ENCODE data around the gene CELSR3. TPM values are rescaled to one million over a fixed set of nuclear protein-coding genes. Genes with fewer than 3 reads are reported as not detected.
A peak's percentile ranks its signal among the peaks of the same experiment; 100 is the strongest.

Gene CELSR3
- polyA plus RNA-seq, 4 donors: 0.27 to 2.8 (median 1.1) TPM

GRCh38 chr3:48630833-48631232 lies 31.9 kb downstream of the CELSR3 start:
- H3K36me3 ChIP-seq (ENCODE audit: control insufficient read depth in 3 of 3, insufficient read depth in 2 of 3, low read depth in 1 of 3, low read length in 3 of 3): peaks cover 0 to 76% (median 6%) of the 10 kb centered on the region in 3 donors
- H3K27me3 ChIP-seq (ENCODE audit: control insufficient read depth in 3 of 3, insufficient read depth in 3 of 3, low read length in 3 of 3): no peaks in the 10 kb centered on the region
- H3K4me3 ChIP-seq (ENCODE audit: low read depth in 1 of 3, low read length in 3 of 3): no peak overlapping the region
- FAIRE-seq (no peak), DNase-seq (no peak)
- H3K9me3 ChIP-seq (ENCODE audit: control insufficient read depth in 2 of 2, insufficient read depth in 1 of 2, low read depth in 1 of 2, low read length in 1 of 2): no peaks in the 10 kb centered on the region
- peaks cover 0 to 12% (median 0%) of the 10 kb centered on the region in 3 donors for H3K4me1 ChIP-seq (ENCODE audit: control insufficient read depth in 3 of 3, insufficient read depth in 2 of 3, low read depth in 1 of 3, low read length in 2 of 3)
- WGBS, 3 donors: 92 to 97% (median 94%) methylated on average over 12 of the region's 12 CpGs
- no peak overlapping the region for H3K27ac ChIP-seq (ENCODE audit: low read depth in 1 of 3, low read length in 2 of 3)

GRCh38 chr3:48630407-48630806 lies 32.3 kb downstream of the CELSR3 start:
- DNase-seq (no peak), FAIRE-seq (no peak)
- Histone ChIP-seq H3K27me3 (ENCODE audit: control insufficient read depth in 3 of 3, insufficient read depth in 3 of 3, low read length in 3 of 3) (no peaks in the 10 kb centered on the region), H3K9me3 (ENCODE audit: control insufficient read depth in 2 of 2, insufficient read depth in 1 of 2, low read depth in 1 of 2, low read length in 1 of 2) (no peaks in the 10 kb centered on the region), H3K36me3 (ENCODE audit: control insufficient read depth in 3 of 3, insufficient read depth in 2 of 3, low read depth in 1 of 3, low read length in 3 of 3) (peaks cover 0 to 80% (median 6%) of the 10 kb centered on the region in 3 donors), H3K27ac (ENCODE audit: low read depth in 1 of 3, low read length in 2 of 3) (no peak overlapping the region), H3K4me1 (ENCODE audit: control insufficient read depth in 3 of 3, insufficient read depth in 2 of 3, low read depth in 1 of 3, low read length in 2 of 3) (peaks cover 0 to 12% (median 0%) of the 10 kb centered on the region in 3 donors), H3K4me3 (ENCODE audit: low read depth in 1 of 3, low read length in 3 of 3) (no peak overlapping the region)
- WGBS, 3 donors: 95 to 97% (median 96%) methylated on average over 7 to 8 of the region's 8 CpGs

- H3K4me1 ChIP-seq (ENCODE audit: control insufficient read depth in 3 of 3, insufficient read depth in 2 of 3, low read depth in 1 of 3, low read length in 2 of 3): peaks cover 0 to 12% (median 0%) of the 10 kb centered on the region in 3 donors
- FAIRE-seq: no peak
- no peak overlapping the region for H3K27ac ChIP-seq (ENCODE audit: low read depth in 1 of 3, low read length in 2 of 3)
- H3K4me3 ChIP-seq (ENCODE audit: low read depth in 1 of 3, low read length in 3 of 3): no peak overlapping the region
- 97 to 99% (median 98%) methylated on average over 8 to 12 of the region's 12 CpGs for WGBS, 3 donors
- H3K36me3 ChIP-seq (ENCODE audit: control insufficient read depth in 3 of 3, insufficient read depth in 2 of 3, low read depth in 1 of 3, low read length in 3 of 3): peaks cover 0 to 85% (median 6%) of the 10 kb centered on the region in 3 donors
- no peaks in the 10 kb centered on the region for H3K9me3 ChIP-seq (ENCODE audit: control insufficient read depth in 2 of 2, insufficient read depth in 1 of 2, low read depth in 1 of 2, low read length in 1 of 2)
- H3K27me3 ChIP-seq (ENCODE audit: control insufficient read depth in 3 of 3, insufficient read depth in 3 of 3, low read length in 3 of 3): no peaks in the 10 kb centered on the region
- no peak for DNase-seq
These were observed 32.8 kb downstream of the CELSR3 start for GRCh38 chr3:48629894-48630293.

- peaks cover 0 to 9% (median 0%) of the 10 kb centered on the region in 3 donors for H3K4me1 ChIP-seq (ENCODE audit: control insufficient read depth in 3 of 3, insufficient read depth in 2 of 3, low read depth in 1 of 3, low read length in 2 of 3)
- DNase-seq (no peak), FAIRE-seq (no peak)
- H3K9me3 ChIP-seq (ENCODE audit: control insufficient read depth in 2 of 2, insufficient read depth in 1 of 2, low read depth in 1 of 2, low read length in 1 of 2): no peaks in the 10 kb centered on the region
- WGBS, 3 donors: 86 to 88% (median 86%) methylated on average over 13 of the region's 13 CpGs
- H3K27ac ChIP-seq (ENCODE audit: low read depth in 1 of 3, low read length in 2 of 3): no peak overlapping the region
- peaks cover 0 to 92% (median 6%) of the 10 kb centered on the region in 3 donors for H3K36me3 ChIP-seq (ENCODE audit: control insufficient read depth in 3 of 3, insufficient read depth in 2 of 3, low read depth in 1 of 3, low read length in 3 of 3)
- no peak overlapping the region for H3K4me3 ChIP-seq (ENCODE audit: low read depth in 1 of 3, low read length in 3 of 3)
- H3K27me3 ChIP-seq (ENCODE audit: control insufficient read depth in 3 of 3, insufficient read depth in 3 of 3, low read length in 3 of 3): no peaks in the 10 kb centered on the region
These were observed 34.2 kb downstream of the CELSR3 start for GRCh38 chr3:48628277-48629017.

- Histone ChIP-seq H3K4me3 (ENCODE audit: low read depth in 1 of 3, low read length in 3 of 3) (no peak overlapping the region), H3K9me3 (ENCODE audit: control insufficient read depth in 2 of 2, insufficient read depth in 1 of 2, low read depth in 1 of 2, low read length in 1 of 2) (no peaks in the 10 kb centered on the region), H3K36me3 (ENCODE audit: control insufficient read depth in 3 of 3, insufficient read depth in 2 of 3, low read depth in 1 of 3, low read length in 3 of 3) (peaks cover 0 to 75% (median 6%) of the 10 kb centered on the region in 3 donors), H3K4me1 (ENCODE audit: control insufficient read depth in 3 of 3, insufficient read depth in 2 of 3, low read depth in 1 of 3, low read length in 2 of 3) (peaks cover 0 to 9% (median 0%) of the 10 kb centered on the region in 3 donors), H3K27me3 (ENCODE audit: control insufficient read depth in 3 of 3, insufficient read depth in 3 of 3, low read length in 3 of 3) (no peaks in the 10 kb centered on the region), H3K27ac (ENCODE audit: low read depth in 1 of 3, low read length in 2 of 3) (no peak overlapping the region)
- DNase-seq (no peak), FAIRE-seq (no peak)
- 92 to 96% (median 94%) methylated on average over 6 of the region's 6 CpGs for WGBS, 3 donors
These were observed 37.1 kb downstream of the CELSR3 start for GRCh38 chr3:48625600-48625999.

GRCh38 chr3:48624767-48625166 lies 37.9 kb downstream of the CELSR3 start:
- Histone ChIP-seq H3K36me3 (ENCODE audit: control insufficient read depth in 3 of 3, insufficient read depth in 2 of 3, low read depth in 1 of 3, low read length in 3 of 3) (peaks cover 0 to 73% (median 6%) of the 10 kb centered on the region in 3 donors), H3K4me3 (ENCODE audit: low read depth in 1 of 3, low read length in 3 of 3) (no peak overlapping the region), H3K27me3 (ENCODE audit: control insufficient read depth in 3 of 3, insufficient read depth in 3 of 3, low read length in 3 of 3) (no peaks in the 10 kb centered on the region), H3K9me3 (ENCODE audit: control insufficient read depth in 2 of 2, insufficient read depth in 1 of 2, low read depth in 1 of 2, low read length in 1 of 2) (no peaks in the 10 kb centered on the region), H3K4me1 (ENCODE audit: control insufficient read depth in 3 of 3, insufficient read depth in 2 of 3, low read depth in 1 of 3, low read length in 2 of 3) (peaks cover 0 to 15% (median 0%) of the 10 kb centered on the region in 3 donors), H3K27ac (ENCODE audit: low read depth in 1 of 3, low read length in 2 of 3) (peak overlapping the region in 1 of 3 donors; percentile 61)
- FAIRE-seq: no peak
- DNase-seq: no peak
- WGBS, 3 donors: 91 to 96% (median 94%) methylated on average over 10 of the region's 10 CpGs

GRCh38 chr3:48623851-48624547 lies 38.7 kb downstream of the CELSR3 start:
- 67 to 73% (median 69%) methylated on average over 6 of the region's 6 CpGs for WGBS, 3 donors

GRCh38 chr3:48621461-48621869 lies 41.2 kb downstream of the CELSR3 start, which contains the start of gene TMEM89:
Gene TMEM89 (minus strand): TSS chr3:48621769. CDS start chr3:48621756, 13 bp downstream.
- peaks cover 0 to 31% (median 0%) of the 10 kb centered on the region in 3 donors for H3K4me1 ChIP-seq (ENCODE audit: control insufficient read depth in 3 of 3, insufficient read depth in 2 of 3, low read depth in 1 of 3, low read length in 2 of 3)
- FAIRE-seq: no peak
- 91 to 95% (median 95%) methylated on average over 19 of the region's 19 CpGs for WGBS, 3 donors
- peaks cover 0 to 19% of the 10 kb centered on the region in 2 donors for H3K9me3 ChIP-seq (ENCODE audit: control insufficient read depth in 2 of 2, insufficient read depth in 1 of 2, low read depth in 1 of 2, low read length in 1 of 2)
- no peaks in the 10 kb centered on the region for H3K27me3 ChIP-seq (ENCODE audit: control insufficient read depth in 3 of 3, insufficient read depth in 3 of 3, low read length in 3 of 3)
- peaks cover 0 to 40% (median 3%) of the 10 kb centered on the region in 3 donors for H3K36me3 ChIP-seq (ENCODE audit: control insufficient read depth in 3 of 3, insufficient read depth in 2 of 3, low read depth in 1 of 3, low read length in 3 of 3)
- H3K27ac ChIP-seq (ENCODE audit: low read depth in 1 of 3, low read length in 2 of 3): no peak within 1 kb of the TSS
- DNase-seq: no peak
- no peak within 1 kb of the TSS for H3K4me3 ChIP-seq (ENCODE audit: low read depth in 1 of 3, low read length in 3 of 3)

More at GRCh38 chr3:48623851-48624547, 38.7 kb downstream of the CELSR3 start:
- Histone ChIP-seq H3K9me3 (ENCODE audit: control insufficient read depth in 2 of 2, insufficient read depth in 1 of 2, low read depth in 1 of 2, low read length in 1 of 2) (no peaks in the 10 kb centered on the region), H3K27ac (ENCODE audit: low read depth in 1 of 3, low read length in 2 of 3) (peak overlapping the region in 1 of 3 donors; percentile 61), H3K27me3 (ENCODE audit: control insufficient read depth in 3 of 3, insufficient read depth in 3 of 3, low read length in 3 of 3) (no peaks in the 10 kb centered on the region), H3K4me3 (ENCODE audit: low read depth in 1 of 3, low read length in 3 of 3) (no peak overlapping the region), H3K4me1 (ENCODE audit: control insufficient read depth in 3 of 3, insufficient read depth in 2 of 3, low read depth in 1 of 3, low read length in 2 of 3) (peaks cover 0 to 23% (median 0%) of the 10 kb centered on the region in 3 donors), H3K36me3 (ENCODE audit: control insufficient read depth in 3 of 3, insufficient read depth in 2 of 3, low read depth in 1 of 3, low read length in 3 of 3) (peaks cover 0 to 66% (median 6%) of the 10 kb centered on the region in 3 donors)
- FAIRE-seq (no peak), DNase-seq (peak in 1 of 2 donors; percentile 50)

Data from small intestine (tissue), 7 donors.